GM20000 (cell line): ENCODE results near the gene ADAMTSL5.
"Not testable (repeated sequence)": the region's sequence is repeated elsewhere in the genome, so short reads cannot be mapped to it uniquely, and the experiment has no call there.

ENCODE experiments used
- DNase-seq: peaks from one replicate; pipeline ENCODE4 v3.0.0; 2012; ENCODE audit warnings: low spot score
- CTCF ChIP-seq: IDR thresholded peaks from 2 replicates; pipeline ENCODE4 v1.5.1; 2012; ENCODE audit warnings: mild to moderate bottlenecking, control low read depth; ENCODE audit errors: extremely low read depth, missing control alignments

ADAMTSL5 gene

GRCh38 chr19:1554968-1555367 lies 42.1 kb upstream of the ADAMTSL5 start:
- TF ChIP-seq CTCF, result no peak
- no peak for DNase-seq

- DNase-seq, result no peak
- TF ChIP-seq CTCF, result no peak
These were observed 40.6 kb upstream of the ADAMTSL5 start for GRCh38 chr19:1553415-1553814.

GRCh38 chr19:1551068-1552040 lies 38.5 kb upstream of the ADAMTSL5 start:
- TF ChIP-seq CTCF, result no peak

GRCh38 chr19:1549332-1549945 lies 36.6 kb upstream of the ADAMTSL5 start:
- TF ChIP-seq CTCF, result no peak
- DNase-seq, result no peak

More at GRCh38 chr19:1551068-1552040, 38.5 kb upstream of the ADAMTSL5 start:
- DNase-seq, result no peak

- DNase-seq, result no peak
- no peak for TF ChIP-seq CTCF
These were observed 27.6 kb upstream of the ADAMTSL5 start for GRCh38 chr19:1540365-1540925.

GRCh38 chr19:1539749-1540148 lies 26.9 kb upstream of the ADAMTSL5 start:
- not testable (repeated sequence) for DNase-seq

- TF ChIP-seq CTCF, result no peak
- DNase-seq, result no peak
These were observed 26.2 kb upstream of the ADAMTSL5 start for GRCh38 chr19:1538978-1539377.

- not testable (repeated sequence) for DNase-seq
These were observed 22.9 kb upstream of the ADAMTSL5 start for GRCh38 chr19:1535699-1536098.
